ENCODE results near the gene ZMIZ1.

ZMIZ1 gene

GRCh38 chr10:79103585-79103984, 34.8 kb downstream of the ZMIZ1 start (continued):
- no peak for TF ChIP-seq PRDM4 (tag by site-specific recombination; IDR thresholded peaks at IDR 0.05)

GRCh38 chr10:79105150-79105739, 36.5 kb downstream of the ZMIZ1 start:
- Histone ChIP-seq H3K27ac (ENCODE audit: extremely low read depth, low read depth, low read length) (no peak overlapping the region), H3K36me3 (ENCODE audit: control insufficient read depth in 2 of 2, insufficient read depth in 1 of 2, low read length in 2 of 2) (no peaks in the 10 kb centered on the region), H3K4me3 (ENCODE audit: low read depth, low read length) (no peak overlapping the region), H3K9me3 (ENCODE audit: control insufficient read depth, insufficient read depth, low read depth, low read length) (no peaks in the 10 kb centered on the region), H3K4me1 (ENCODE audit: control insufficient read depth, insufficient read depth, low read length) (peaks cover 5% of the 10 kb centered on the region; the same call in 1 of the 2 replicates)
- ChIA-PET POLR2A (no interaction called here), CTCF (interaction anchor here (0.7 to 1.9 kb wide), 2 partner anchors 90 to 335 kb away, joined by 4 to 8 read pairs; no protein-coding TSS in a partner anchor)
- TF ChIP-seq ZFHX2 (tag by site-specific recombination; conservative IDR thresholded peaks at IDR 0.05) (no peak), YY2 (tag by site-specific recombination; IDR thresholded peaks at IDR 0.05) (no peak), ZNF776 (tag by site-specific recombination; IDR thresholded peaks at IDR 0.05; ENCODE audit: borderline replicate concordance) (no peak), ZNF175 (tag by site-specific recombination; IDR thresholded peaks at IDR 0.05) (no peak), ZNF747 (tag by site-specific recombination; IDR thresholded peaks at IDR 0.05) (no peak), ZNF488 (tag by site-specific recombination; IDR thresholded peaks at IDR 0.05) (no peak), ZNF585B (tag by site-specific recombination; IDR thresholded peaks at IDR 0.05) (no peak), PBX3 (CRISPR knock-in tag; IDR thresholded peaks at IDR 0.05) (no peak), GFI1B (tag by site-specific recombination; IDR thresholded peaks at IDR 0.05) (no peak), ZSCAN16 (tag by site-specific recombination; IDR thresholded peaks at IDR 0.05) (no peak), ZBTB49 (tag by site-specific recombination; IDR thresholded peaks at IDR 0.05; ENCODE audit: low read depth) (no peak), ZNF23 (tag by site-specific recombination; IDR thresholded peaks at IDR 0.05; ENCODE audit: borderline replicate concordance) (no peak), KLF17 (tag by site-specific recombination; IDR thresholded peaks at IDR 0.05) (no peak), ZNF610 (tag by site-specific recombination; IDR thresholded peaks at IDR 0.05; ENCODE audit: borderline replicate concordance) (no peak), ZSCAN5A (tag by site-specific recombination; IDR thresholded peaks at IDR 0.05) (no peak), ZNF692 (tag by site-specific recombination; IDR thresholded peaks at IDR 0.05) (no peak), ZBTB44 (tag by site-specific recombination; IDR thresholded peaks at IDR 0.05) (no peak), ZNF214 (tag by site-specific recombination; IDR thresholded peaks at IDR 0.05; ENCODE audit: borderline replicate concordance) (no peak), HOXC10 (CRISPR knock-in tag; IDR thresholded peaks at IDR 0.05) (no peak)

Measured in HEK293 (cell line).